ENCODE data around the gene C5orf24.

- no peak for TF ChIP-seq POLR2A (IDR thresholded peaks at IDR 0.05; ENCODE audit: extremely low read depth, insufficient read length)
- no peak for TF ChIP-seq CTCF (IDR thresholded peaks at IDR 0.05; ENCODE audit: low read depth, low read length)
Measured at GRCh38 chr5:134891473-134891872, 45.7 kb downstream of the C5orf24 start.

Measured in NB4 (cell line).